Pons (tissue), 1 donor: Measurements from ENCODE around the gene ZNF366.
"Not testable (repeated sequence)": the region's sequence is repeated elsewhere in the genome, so short reads cannot be mapped to it uniquely, and the experiment has no call there.

ENCODE experiments used
- DNase-seq: peaks from one replicate; pipeline ENCODE4 v3.0.0-alpha.2; 2016; ENCODE audit warnings: low spot score

The ZNF366 gene

DNA sequence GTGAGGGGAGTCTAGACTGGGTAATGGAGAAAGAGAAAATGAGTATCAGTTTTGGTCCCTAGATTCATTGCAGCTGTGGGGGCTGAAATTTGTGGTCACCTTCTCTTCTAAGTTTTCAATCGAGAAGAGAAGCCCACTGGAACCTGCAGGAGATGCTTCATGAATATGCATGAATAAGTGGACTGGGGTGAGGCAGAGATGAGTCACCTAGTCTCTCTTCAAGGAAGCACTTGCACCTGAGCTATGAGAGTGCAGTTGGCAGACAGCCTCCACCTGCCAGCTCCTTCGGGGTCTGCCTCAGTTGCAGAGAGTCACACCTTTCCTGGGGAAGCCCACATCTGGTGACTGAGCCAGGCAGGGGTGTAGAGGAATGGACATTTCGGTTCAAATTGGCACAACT, 69.1 kb downstream of the ZNF366 start:
- DNase-seq: no peak

- DNase-seq: no peak
These were observed 70.3 kb downstream of the ZNF366 start for GRCh38 chr5:72436796-72437471.

GRCh38 chr5:72434781-72435437, 72.3 kb downstream of the ZNF366 start:
- no peak for DNase-seq

GRCh38 chr5:72434056-72434780, 73.0 kb downstream of the ZNF366 start:
- no peak for DNase-seq

DNA sequence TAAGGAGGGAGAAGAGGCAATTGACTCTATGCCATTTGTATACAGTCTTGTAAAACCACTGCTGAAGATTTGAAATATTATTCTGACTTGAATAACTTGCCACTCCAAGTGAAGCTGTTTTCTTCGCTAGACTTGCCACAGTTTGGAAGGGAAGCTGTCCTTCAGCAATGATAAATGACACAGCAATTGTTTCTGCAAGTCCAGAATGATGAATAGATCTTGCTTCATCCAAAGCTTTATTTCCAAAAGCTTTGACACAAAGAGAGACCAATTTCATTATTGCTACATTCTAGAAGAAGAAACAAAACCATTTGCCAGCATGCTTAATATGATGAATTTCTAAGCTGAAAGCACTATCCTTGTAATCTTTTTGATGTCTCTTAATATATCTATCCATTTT, 73.7 kb downstream of the ZNF366 start:
- peak; percentile 14 for DNase-seq

- no peak for DNase-seq
These were observed 78.5 kb downstream of the ZNF366 start for GRCh38 chr5:72428669-72429068.

DNA sequence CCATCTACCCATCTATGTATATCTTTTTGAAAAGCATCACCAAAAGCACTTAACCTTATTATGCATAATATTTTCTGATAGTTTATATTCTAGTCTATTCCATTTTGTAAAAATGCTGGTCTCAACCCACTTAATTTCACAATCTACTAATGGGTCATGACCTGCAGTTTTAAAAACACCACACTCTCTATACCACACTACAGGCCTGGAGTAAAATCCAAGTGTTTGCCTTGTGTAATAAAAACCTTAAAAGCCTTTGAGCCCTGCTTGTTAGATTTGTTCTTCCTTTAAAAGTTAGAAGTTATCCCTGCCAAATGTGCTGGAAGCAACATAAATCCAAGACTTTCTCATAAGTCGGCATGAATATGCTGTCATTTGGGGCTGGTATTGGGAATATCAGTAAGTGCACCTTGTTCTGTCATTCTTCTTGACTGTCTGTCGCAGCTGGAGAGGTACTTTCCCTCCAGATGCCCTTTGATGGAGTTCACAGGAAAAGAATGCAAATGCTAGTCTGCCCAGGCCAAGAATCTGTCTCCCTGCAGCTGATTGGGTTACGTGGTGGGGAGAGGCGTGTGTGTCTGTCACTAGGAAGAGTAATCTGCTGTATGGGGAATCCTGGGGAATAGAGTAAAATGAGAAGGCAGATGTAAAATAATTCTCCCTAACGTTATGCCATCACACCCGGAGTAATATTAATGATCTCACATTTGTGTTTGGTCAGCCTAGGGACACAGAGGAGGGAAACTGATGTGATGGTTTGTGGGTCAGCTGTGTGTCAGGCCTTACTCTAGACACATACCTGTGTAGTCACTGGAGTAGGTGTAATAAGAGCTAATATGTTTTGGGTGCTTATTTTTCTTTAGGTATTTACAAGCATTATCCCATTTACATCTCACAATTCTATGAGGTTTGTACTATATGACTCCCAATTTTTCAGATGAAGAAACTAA, 79.4 kb downstream of the ZNF366 start:
- DNase-seq: no peak

DNA sequence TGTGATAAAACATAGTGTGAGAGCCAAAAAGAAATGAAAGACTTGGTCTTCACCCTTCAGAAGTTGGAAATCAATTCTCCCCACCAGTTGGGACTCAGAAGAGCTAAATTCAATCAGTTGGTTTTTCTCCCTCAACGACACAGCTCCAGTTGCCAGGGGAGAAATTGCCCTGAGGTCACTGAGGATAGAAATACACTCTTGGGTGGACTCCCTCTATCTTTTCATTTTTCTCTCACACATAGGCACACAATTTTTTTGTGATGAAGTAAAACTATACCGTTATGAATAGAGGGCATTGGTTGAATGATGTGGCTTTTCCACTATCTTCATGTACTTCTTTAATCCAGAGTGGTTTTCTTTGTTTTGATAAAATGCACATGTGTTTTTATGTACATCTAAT, 80.2 kb downstream of the ZNF366 start:
- no peak for DNase-seq

GRCh38 chr5:72426019-72426418, 81.2 kb downstream of the ZNF366 start:
- DNase-seq: no peak

DNA sequence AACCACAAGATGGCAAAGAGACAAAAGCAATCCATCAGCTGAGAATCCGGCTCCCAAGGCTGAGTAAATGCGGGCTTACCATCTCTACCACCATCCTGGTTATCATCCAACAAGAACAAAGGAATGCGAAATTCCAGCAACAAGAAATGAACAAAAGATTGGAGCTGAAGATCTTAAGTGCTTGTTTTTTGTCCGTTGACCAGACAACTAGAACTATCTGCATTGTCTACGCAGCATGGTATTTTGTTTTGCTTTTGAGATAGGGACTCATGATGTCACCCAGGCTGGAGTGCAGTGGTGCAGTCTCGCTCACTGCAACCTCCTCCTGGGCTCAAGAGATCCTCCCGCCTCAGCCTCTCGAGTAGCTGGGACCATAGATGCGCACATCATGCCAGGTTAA, 88.9 kb downstream of the ZNF366 start:
- DNase-seq: no peak

- no peak for DNase-seq
These were observed 89.7 kb downstream of the ZNF366 start for GRCh38 chr5:72417333-72418062.

DNA sequence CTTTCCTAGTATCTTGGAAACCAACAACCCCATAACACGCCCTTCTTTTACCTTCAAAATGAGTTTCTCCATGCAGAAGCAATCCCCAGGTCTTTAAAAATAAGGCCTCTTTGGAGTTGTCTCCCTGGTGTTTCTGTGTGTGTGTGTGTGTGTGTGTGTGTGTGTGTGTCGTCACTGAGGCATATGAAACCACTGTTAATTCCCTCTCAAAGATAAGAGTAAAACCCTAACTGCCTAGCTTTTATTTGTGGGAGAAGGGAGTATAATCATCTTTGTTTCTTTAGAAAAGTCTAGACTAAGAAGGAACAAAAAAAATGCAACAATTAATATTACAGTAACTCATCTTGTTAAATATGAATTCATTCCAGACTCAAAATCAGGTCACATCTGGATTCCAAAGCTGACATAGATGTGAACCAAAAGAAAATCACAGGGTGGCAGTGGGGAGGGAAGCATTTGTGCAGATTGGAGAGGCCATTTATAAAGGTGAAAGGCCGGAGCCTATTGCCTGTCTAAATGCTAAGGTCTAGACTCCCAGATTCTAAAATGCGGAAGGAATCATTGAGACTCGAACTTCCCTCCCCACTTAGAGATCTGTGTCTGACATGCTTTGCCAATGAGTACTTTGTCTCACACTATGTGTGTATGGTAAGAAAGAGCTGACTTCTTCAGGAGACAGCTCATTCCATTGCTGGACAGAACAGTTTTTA, 91.4 kb downstream of the ZNF366 start:
- no peak for DNase-seq

GRCh38 chr5:72412283-72413055, 94.7 kb downstream of the ZNF366 start:
- DNase-seq: no peak

DNA sequence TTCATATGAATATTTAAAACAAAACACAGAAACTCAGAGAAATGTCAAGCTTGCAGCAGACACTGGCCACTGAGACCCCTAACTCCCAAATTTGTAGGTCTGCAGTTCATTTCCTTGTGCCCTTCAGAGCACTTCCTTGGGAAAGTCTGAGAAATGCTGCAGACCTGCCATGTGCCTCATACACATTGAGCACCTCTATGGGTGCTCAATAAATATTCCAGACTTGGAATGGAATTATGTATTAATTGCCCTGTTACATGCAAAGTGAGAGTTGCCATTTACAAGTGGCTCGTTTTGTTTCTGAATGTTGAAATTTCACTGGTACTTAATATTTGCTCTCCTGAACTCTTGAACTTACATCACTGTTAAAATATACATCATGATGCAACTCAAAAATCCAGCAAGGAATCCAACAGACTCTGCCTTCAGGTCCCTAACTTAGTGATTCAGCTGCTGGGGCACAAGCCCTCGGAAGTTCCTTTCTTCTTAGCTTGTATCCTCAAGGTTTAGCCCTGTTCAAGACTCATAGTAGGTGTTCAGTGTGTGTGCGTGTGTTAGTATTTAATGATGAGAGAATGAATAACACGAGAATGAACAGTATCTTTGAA, 96.4 kb downstream of the ZNF366 start:
- DNase-seq: no peak

DNA sequence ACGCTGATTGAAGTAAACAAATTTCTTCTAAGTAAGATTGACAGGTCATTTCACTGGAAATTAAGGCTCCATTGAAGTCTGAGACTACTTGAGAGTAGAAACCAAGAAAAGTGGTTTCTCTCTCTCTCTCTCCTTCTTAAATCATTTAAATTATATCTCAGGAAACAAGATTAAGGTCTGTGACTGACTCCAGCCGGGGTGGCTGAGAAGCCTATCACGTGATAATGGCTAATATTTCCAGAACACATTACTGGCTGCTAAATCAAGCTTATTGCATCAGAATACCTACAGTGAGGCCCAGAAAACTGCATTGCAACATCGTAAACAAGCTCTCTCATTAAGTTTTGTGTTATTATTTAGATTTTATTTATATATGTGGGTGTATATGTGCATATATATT, 98.6 kb downstream of the ZNF366 start:
- DNase-seq: no peak

DNA sequence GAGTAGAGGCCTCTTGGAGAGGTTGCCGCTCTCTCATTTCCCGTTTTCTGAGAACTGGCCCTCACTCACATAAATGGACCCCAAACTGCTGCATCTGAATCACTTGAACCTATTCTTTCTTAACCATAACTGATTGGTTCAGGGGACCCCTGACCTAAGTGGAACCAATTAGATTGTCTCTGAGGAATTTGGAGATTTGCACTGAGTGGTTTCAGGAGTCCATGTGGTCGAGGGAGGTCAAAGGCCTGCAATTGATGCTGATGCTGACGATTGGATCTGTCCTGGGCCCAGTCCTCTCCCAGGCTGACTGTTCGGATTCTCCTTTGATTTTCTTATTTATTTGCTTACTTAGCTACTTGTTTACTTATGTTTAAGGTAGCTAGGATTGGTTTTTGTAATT, 99.1 kb downstream of the ZNF366 start:
- DNase-seq: no peak

GRCh38 chr5:72407541-72407940, 99.7 kb downstream of the ZNF366 start:
- DNase-seq: no peak

GRCh38 chr5:72407078-72407477, 100.1 kb downstream of the ZNF366 start:
- DNase-seq: no peak

- not testable (repeated sequence) for DNase-seq
These were observed 102.4 kb downstream of the ZNF366 start for GRCh38 chr5:72404771-72405170.
